ENCODE data around the gene RPL14.

DNA sequence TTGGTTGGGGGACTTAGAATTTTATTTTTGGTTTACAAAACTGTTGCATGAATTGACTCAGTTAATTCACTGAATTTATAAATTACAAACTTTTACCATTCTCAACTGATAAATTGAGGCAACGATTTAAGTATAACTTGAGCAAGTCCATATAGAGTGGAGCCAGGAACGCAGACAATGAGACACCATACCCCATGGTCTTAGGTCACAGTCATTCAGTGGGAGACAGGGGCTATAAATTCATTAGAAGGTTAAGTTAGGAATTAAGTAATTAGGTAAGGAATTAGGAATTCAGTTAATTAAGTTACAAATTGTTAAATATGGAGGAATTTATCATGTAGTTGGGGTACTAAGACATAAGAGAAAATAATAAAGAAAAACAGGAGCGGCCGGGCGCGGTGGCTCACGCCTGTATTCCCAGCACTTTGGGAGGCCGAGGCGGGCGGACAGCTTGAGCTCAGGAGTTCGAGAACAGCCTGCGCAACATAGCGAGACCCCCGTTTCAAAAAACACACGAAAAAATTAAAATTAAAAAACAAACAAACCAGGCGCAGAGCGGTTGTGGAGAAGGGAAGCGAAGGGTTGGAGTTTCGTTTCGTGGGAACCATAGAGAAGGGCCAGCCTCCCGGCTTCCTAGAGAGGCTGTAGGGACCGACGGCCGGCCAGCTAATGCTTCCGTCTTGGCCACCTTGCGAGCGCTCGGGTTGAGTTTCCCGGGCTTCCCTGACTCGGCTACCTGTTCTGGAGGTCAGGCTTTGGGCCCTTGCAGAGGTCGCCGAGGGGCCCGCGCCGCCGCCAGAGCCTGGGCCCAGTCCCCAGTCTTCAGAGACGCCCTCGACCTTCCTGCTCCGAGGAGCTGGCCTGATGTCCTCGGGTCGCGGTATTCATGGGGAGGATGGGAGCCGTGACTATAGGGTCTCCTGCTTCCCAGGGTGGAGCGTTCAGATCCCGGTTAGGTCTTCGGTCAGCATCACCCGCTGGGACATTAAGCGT is 19.6 kb downstream of the RPL14 start, which contains the start of gene ZNF619:
- TF ChIP-seq TCF4 (CRISPR knock-in tag; IDR thresholded peaks at IDR 0.05; ENCODE audit: borderline replicate concordance) (no peak), OSR1 (CRISPR knock-in tag; IDR thresholded peaks at IDR 0.05) (no peak), ARNTL (CRISPR knock-in tag; IDR thresholded peaks at IDR 0.05; ENCODE audit: borderline replicate concordance, low read depth) (no peak), ZNF565 (CRISPR knock-in tag; conservative IDR thresholded peaks at IDR 0.05; ENCODE audit: low read depth) (no peak), ZFP30 (CRISPR knock-in tag; IDR thresholded peaks at IDR 0.05) (no peak)
- TF ChIP-seq, protein P1, sequence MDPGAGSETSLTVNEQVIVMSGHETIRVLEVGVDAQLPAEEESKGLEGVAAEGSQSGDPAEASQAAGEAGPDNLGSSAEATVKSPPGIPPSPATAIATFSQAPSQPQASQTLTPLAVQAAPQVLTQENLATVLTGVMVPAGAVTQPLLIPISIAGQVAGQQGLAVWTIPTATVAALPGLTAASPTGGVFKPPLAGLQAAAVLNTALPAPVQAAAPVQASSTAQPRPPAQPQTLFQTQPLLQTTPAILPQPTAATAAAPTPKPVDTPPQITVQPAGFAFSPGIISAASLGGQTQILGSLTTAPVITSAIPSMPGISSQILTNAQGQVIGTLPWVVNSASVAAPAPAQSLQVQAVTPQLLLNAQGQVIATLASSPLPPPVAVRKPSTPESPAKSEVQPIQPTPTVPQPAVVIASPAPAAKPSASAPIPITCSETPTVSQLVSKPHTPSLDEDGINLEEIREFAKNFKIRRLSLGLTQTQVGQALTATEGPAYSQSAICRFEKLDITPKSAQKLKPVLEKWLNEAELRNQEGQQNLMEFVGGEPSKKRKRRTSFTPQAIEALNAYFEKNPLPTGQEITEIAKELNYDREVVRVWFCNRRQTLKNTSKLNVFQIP (CRISPR knock-in tag; IDR thresholded peaks at IDR 0.05; ENCODE audit: borderline replicate concordance, low read depth): no peak
- TF ChIP-seq, protein P2, sequence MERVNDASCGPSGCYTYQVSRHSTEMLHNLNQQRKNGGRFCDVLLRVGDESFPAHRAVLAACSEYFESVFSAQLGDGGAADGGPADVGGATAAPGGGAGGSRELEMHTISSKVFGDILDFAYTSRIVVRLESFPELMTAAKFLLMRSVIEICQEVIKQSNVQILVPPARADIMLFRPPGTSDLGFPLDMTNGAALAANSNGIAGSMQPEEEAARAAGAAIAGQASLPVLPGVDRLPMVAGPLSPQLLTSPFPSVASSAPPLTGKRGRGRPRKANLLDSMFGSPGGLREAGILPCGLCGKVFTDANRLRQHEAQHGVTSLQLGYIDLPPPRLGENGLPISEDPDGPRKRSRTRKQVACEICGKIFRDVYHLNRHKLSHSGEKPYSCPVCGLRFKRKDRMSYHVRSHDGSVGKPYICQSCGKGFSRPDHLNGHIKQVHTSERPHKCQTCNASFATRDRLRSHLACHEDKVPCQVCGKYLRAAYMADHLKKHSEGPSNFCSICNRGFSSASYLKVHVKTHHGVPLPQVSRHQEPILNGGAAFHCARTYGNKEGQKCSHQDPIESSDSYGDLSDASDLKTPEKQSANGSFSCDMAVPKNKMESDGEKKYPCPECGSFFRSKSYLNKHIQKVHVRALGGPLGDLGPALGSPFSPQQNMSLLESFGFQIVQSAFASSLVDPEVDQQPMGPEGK (CRISPR knock-in tag; IDR thresholded peaks at IDR 0.05; ENCODE audit: borderline replicate concordance): no peak

All from SK-N-SH treated with all-trans-retinoic acid at 6 μM for 48 hours (cell line).